Measurements from ENCODE around the gene CNTLN.
"Not testable (repeated sequence)": the region's sequence is repeated elsewhere in the genome, so short reads cannot be mapped to it uniquely, and the experiment has no call there.

CNTLN gene

GRCh38 chr9:17134396-17135294 lies at the start of gene CNTLN:
Gene CNTLN, plus strand, starts transcription at chr9:17135040. Its CDS starts 26 bp downstream, at chr9:17135066.
- peak; percentile 22 to 53 (median 26) for DNase-seq (ENCODE audit: low read depth in 2 of 3, low spot score in 2 of 3)

GRCh38 chr9:17088566-17088965 lies 46.3 kb upstream of the CNTLN start:
- DNase-seq (ENCODE audit: low read depth in 2 of 3, low spot score in 2 of 3) = no peak

GRCh38 chr9:17090041-17090440 lies 44.8 kb upstream of the CNTLN start:
- no peak for DNase-seq (ENCODE audit: low read depth in 2 of 3, low spot score in 2 of 3)

- DNase-seq (ENCODE audit: low read depth in 2 of 3, low spot score in 2 of 3) = no peak
These were observed 18.4 kb upstream of the CNTLN start for GRCh38 chr9:17116400-17116837.

GRCh38 chr9:17117372-17117771 lies 17.5 kb upstream of the CNTLN start:
- DNase-seq (ENCODE audit: low read depth in 2 of 3, low spot score in 2 of 3) = no peak

GRCh38 chr9:17120203-17120602 lies 14.6 kb upstream of the CNTLN start:
- no peak for DNase-seq (ENCODE audit: low read depth in 2 of 3, low spot score in 2 of 3)

GRCh38 chr9:17121264-17121663 lies 13.6 kb upstream of the CNTLN start:
- no peak for DNase-seq (ENCODE audit: low read depth in 2 of 3, low spot score in 2 of 3)

GRCh38 chr9:17130291-17130690 lies 4.5 kb upstream of the CNTLN start:
- no peak for DNase-seq (ENCODE audit: low read depth in 2 of 3, low spot score in 2 of 3)

- no peak for DNase-seq (ENCODE audit: low read depth in 2 of 3, low spot score in 2 of 3)
These were observed 4.1 kb upstream of the CNTLN start for GRCh38 chr9:17130725-17131124.

GRCh38 chr9:17131494-17131893 lies 3.3 kb upstream of the CNTLN start:
- DNase-seq (ENCODE audit: low read depth in 2 of 3, low spot score in 2 of 3) = no peak

GRCh38 chr9:17135295-17136160 lies 688 bp downstream of the CNTLN start:
- peak in 1 of 3 experiments; percentile 4 for DNase-seq (ENCODE audit: low read depth in 2 of 3, low spot score in 2 of 3)

- DNase-seq (ENCODE audit: low read depth in 2 of 3, low spot score in 2 of 3) = no peak
These were observed 2.7 kb downstream of the CNTLN start for GRCh38 chr9:17137566-17137965.

- DNase-seq (ENCODE audit: low read depth in 2 of 3, low spot score in 2 of 3) = no peak
These were observed 3.7 kb downstream of the CNTLN start for GRCh38 chr9:17138503-17138902.

- DNase-seq (ENCODE audit: low read depth in 2 of 3, low spot score in 2 of 3) = no peak
These were observed 5.6 kb downstream of the CNTLN start for GRCh38 chr9:17140418-17140817.

GRCh38 chr9:17148324-17148723 lies 13.5 kb downstream of the CNTLN start:
- DNase-seq (ENCODE audit: low read depth in 2 of 3, low spot score in 2 of 3) = no peak

GRCh38 chr9:17159469-17159868 lies 24.6 kb downstream of the CNTLN start:
- no peak for DNase-seq (ENCODE audit: low read depth in 2 of 3, low spot score in 2 of 3)

- no peak for DNase-seq (ENCODE audit: low read depth in 2 of 3, low spot score in 2 of 3)
These were observed 25.5 kb downstream of the CNTLN start for GRCh38 chr9:17160327-17160726.

- no peak for DNase-seq (ENCODE audit: low read depth in 2 of 3, low spot score in 2 of 3)
These were observed 30.9 kb downstream of the CNTLN start for GRCh38 chr9:17165764-17166163.

GRCh38 chr9:17166346-17166745 lies 31.5 kb downstream of the CNTLN start:
- no peak for DNase-seq (ENCODE audit: low read depth in 2 of 3, low spot score in 2 of 3)

- no peak for DNase-seq (ENCODE audit: low read depth in 2 of 3, low spot score in 2 of 3)
These were observed 36.7 kb downstream of the CNTLN start for GRCh38 chr9:17171309-17172094.

- not testable (repeated sequence) for DNase-seq (ENCODE audit: low read depth in 2 of 3, low spot score in 2 of 3)
These were observed 42.7 kb downstream of the CNTLN start for GRCh38 chr9:17177496-17177895.

Measured in activated CD8-positive, alpha-beta memory T cell treated with anti-CD3 and anti-CD28 coated beads for 48 hours (primary cell).